Activated CD4-positive, alpha-beta T cell treated with anti-CD3 and anti-CD28 coated beads, Interleukin-2, amount 50 U/mL, for 1 hour (primary cell): ENCODE data around the gene AOAH.
"Not testable (repeated sequence)": the region's sequence is repeated elsewhere in the genome, so short reads cannot be mapped to it uniquely, and the experiment has no call there.

Experiments
- DNase-seq: peaks from one replicate; pipeline ENCODE4 v3.0.0-alpha.2; 2020

The AOAH gene

GRCh38 chr7:36497775-36498174 lies 226.5 kb downstream of the AOAH start:
- no peak for DNase-seq

DNA sequence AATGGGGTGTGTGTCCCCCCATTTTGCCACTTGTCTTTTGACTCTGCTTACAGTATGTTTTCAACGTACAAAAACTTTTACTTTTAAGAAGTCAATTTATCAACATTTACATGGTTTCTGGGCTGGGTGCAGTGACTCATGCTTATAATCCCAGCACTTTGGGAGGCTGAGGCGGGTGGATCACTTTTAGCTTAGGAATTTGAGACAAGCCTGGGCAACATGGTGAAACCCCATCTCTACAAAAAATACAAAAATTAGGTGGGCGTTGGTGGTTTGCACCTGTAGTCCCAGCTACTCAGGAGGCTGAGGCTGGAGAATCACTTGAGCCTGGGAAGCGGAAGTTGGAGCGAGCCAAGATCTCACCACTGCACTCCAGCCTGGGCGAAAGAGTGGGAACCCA lies 227.1 kb downstream of the AOAH start:
- DNase-seq, result not testable (repeated sequence)

DNA sequence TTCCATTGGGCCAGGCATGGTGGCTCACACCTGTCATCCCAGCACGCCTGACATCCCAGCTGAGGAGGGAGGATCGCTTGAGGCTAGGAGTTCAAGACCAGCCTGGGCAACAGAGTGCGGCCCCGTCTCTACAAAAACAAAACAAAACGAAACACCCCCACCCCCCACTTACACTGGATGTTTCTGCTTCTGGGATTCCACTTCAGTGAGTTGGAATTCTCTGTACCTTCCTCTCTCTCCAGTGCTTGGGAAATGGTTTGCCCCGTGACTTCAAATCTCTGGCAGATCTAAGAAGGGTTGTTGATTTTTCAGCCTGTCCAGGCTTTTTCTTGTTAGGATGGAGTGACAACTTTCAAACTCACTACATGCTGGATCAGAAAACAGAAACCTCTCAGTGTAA lies 227.7 kb downstream of the AOAH start:
- DNase-seq, result no peak

DNA sequence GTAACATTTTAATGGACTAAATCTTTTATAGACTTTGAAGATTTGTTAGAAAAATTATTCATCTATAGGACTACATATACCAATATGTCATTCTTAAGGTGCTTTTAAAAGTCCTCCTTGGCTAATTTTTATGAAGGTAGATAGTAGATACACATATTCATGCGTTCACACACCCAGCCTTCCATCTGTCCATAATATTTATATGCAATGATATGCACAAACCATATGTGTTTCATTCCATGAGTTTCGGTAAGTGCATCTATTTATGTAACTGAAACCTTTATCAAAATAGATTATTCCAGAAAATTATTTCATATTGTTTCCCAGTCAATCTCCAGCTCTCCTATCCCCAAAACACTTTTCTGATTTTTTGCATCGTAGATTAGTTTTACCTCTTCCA lies 233.0 kb downstream of the AOAH start:
- no peak for DNase-seq

GRCh38 chr7:36490419-36490830 lies 233.9 kb downstream of the AOAH start:
- no peak for DNase-seq

GRCh38 chr7:36488672-36489071 lies 235.6 kb downstream of the AOAH start:
- not testable (repeated sequence) for DNase-seq

- peak; percentile 16 for DNase-seq
Observed at GRCh38 chr7:36487756-36488336, 236.4 kb downstream of the AOAH start.

GRCh38 chr7:36486336-36486735 lies 238.0 kb downstream of the AOAH start:
- no peak for DNase-seq

DNA sequence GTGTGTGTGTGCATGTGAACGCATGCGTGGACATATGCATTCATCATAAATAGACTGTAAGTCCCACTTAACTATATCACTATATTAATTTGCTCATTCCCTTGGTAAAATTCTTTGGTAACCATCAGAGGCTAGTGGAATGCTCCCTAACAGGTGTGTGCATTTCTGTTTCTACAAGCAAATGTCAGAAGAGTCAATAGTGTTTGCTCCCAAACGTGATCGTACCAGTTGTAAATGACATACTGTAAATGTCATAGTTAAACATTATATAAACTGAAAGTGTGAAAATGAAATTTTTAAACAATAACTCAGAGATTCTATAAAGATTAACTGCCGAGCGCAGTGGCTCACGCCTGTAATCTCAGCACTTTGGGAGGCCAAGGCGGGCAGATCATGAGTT lies 240.0 kb downstream of the AOAH start:
- DNase-seq, result no peak

DNA sequence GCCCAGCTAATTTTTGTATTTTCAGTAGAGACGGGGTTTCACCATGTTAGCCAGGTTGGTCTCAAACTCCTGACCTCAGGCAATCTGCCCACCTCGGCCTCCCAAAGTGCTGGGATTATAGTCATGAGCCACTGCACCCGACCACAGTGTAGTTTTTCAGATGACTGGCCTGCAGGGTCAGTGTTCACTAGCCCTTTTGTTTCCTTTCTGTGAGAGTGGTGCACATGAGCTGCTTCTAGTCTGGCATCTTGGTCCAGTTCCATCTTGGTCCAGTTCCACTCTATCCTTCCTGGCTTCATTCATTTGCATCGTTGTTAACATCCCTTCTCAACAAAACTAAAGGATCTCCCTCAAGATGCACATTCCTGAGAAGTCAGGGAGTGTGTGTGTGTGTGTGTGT lies 240.4 kb downstream of the AOAH start:
- DNase-seq, result not testable (repeated sequence)

DNA sequence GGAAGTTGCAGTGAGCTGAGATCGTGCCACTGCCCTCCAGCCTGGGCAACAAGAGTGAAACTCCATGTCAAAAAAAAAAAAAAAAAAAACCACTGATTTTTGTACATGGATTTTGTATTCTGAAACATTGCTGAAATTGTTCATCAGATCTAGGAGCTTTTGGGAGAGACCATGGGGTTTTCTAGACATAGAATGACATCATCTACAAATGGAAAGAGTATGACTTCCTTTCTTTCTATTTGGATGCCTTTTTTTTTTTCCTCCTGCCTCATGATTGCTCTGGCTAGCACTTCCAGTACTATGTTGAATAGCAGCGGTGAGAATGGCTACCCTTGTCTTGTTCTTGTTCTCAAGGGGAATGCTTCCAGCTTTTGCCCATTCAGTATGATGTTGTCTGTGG lies 245.5 kb downstream of the AOAH start:
- DNase-seq, result no peak

- no peak for DNase-seq
Observed at GRCh38 chr7:36475381-36475780, 248.9 kb downstream of the AOAH start.

- DNase-seq, result no peak
Observed at GRCh38 chr7:36475011-36475342, 249.3 kb downstream of the AOAH start.

- no peak for DNase-seq
Observed at GRCh38 chr7:36474283-36475010, 249.8 kb downstream of the AOAH start.

DNA sequence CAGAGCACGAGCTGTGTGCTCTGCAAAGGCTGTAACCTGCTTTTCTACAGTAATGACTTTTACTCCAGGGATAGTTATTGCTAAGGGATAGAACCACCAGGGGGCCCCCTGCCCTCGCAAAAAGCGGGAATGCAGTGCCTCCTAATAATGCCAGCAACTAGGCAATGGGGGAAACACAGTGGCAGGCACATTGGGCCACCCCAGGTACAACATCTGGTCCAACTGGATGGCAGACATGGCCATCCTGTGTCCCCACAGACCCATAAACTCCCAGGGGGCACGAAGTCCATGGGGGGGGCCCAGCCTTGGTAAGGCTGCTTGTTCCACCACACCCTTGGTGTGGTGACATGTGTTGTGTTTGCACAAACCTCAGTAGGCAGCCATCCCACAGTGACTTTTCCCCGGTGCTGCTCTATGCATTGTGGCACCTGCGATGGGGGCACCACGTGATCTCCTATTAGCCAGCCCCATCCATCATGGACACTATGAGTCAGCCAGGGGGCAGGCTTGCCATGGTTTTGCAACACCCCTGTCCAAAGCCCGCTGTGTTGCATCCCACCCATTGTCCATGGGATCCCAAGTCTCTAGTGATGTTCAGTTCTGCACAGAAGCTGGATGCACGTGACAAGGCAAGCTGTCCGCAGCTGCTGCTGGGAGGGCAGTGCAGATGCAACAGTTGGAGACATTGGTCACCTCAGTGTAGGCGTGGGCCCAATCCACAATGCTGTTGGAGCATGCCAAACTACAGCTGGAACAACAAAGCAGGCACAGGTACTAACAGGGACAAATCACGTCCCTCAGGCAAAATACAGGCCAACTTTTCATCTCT lies 250.6 kb downstream of the AOAH start:
- no peak for DNase-seq

DNA sequence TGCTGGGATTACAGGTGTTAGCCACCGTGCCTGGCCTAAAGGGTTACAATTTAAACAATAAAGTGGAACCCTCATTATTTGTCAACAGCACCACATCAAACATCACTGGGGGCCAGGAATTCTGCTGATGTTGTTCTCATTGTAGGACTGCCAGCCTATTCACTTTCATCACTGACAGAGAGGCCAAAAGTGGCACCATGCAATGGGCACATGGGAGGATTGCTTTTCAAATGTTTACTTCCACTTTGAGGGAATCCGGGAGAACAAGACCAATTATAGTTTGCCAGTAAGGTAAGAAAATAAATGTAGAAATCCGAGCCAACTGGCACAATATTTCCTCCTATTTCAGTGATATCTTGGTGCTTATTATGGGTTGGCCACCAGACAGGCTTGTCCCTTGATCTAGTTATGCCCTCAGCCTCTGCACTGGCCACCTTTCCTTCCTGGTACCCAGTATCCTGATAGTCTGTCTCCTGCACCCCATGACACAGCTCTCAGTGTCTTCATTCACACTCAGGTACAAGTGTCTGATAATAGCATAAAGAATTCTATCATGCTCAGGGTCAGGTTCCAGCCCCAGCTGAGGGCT lies 252.1 kb downstream of the AOAH start:
- no peak for DNase-seq

GRCh38 chr7:36469236-36469635 lies 255.1 kb downstream of the AOAH start:
- DNase-seq, result no peak

GRCh38 chr7:36468370-36469101 lies 255.8 kb downstream of the AOAH start:
- no peak for DNase-seq

DNA sequence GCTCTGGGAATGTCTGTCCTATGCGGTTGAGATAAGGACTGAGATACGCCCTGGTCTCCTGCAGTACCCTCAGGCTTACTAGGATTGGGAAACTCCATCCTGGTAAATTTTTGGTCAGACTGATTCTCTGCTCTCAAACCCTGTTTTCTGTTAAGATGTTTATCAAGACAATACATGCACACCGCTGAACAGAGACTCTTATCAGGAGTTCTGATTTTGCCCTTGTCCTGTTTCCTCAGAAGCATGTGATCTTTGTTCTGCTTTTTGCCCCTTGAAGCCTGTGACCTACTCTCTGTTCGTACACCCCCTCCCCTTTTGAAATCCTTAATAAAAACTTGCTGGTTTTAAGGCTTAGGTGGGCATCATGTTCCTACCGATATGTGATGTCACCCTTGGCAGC lies 258.3 kb downstream of the AOAH start:
- DNase-seq, result not testable (repeated sequence)

GRCh38 chr7:36464271-36464670 lies 260.0 kb downstream of the AOAH start:
- DNase-seq, result no peak
